B cell (primary cell): ENCODE measurements around the gene INSR. TPM values are rescaled to one million over a fixed set of nuclear protein-coding genes. Genes with fewer than 3 reads are reported as not detected.

Source experiments
- ATAC-seq: fragments of 200-7000 bp; cut with Tn5 transposase; one replicate; pipeline ENCODE4 v1.10.0; 2021; ENCODE audit warnings: low read depth, mild to moderate bottlenecking, moderate number of reproducible peaks, moderate library complexity
- CTCF ChIA-PET: fragments of 350-600 bp; sonication (Branson Sonifier 250); formaldehyde crosslinking; loops from one replicate; lab custom pipeline; 2021; ENCODE audit warnings: antibody characterized with exemption, inconsistent platforms; lab: Charles Lee
- POLR2A ChIA-PET: fragments of 350-600 bp; sonication (Branson Sonifier 250); formaldehyde crosslinking; loops from one replicate; lab custom pipeline; 2021; ENCODE audit warnings: antibody characterized with exemption; lab: Charles Lee
- DNase-seq: peaks from one replicate; pipeline ENCODE4 v3.0.0; 2013
- H2AFZ ChIP-seq: 2 replicates; pipeline ENCODE4 v1.6.1; 2012; ENCODE audit warnings: mild to moderate bottlenecking, low read depth, low read length; ENCODE audit not compliant: insufficient read depth, poor library complexity, severe bottlenecking
- H3K27ac ChIP-seq, 2 donors: 1 replicate in 1 of 2; 2 replicates in 1 of 2; pipeline ENCODE4 v1.5.1; 2012 to 2013; ENCODE audit warnings: low read length in 2 of 2, mild to moderate bottlenecking in 2 of 2, moderate library complexity in 1 of 2
- H3K27me3 ChIP-seq, 4 experiments: fragments of 200-600 bp in 1 of 4; sonication (generic) in 1 of 4; replicated peaks in 1 of 4; 1 replicate in 2 of 4; 2 replicates in 2 of 4; pipeline versions ENCODE4 v1.6.1 to v1.7.0; 2013 to 2016; ENCODE audit warnings: low read length in 3 of 4, mild to moderate bottlenecking in 2 of 4, mixed read lengths in 1 of 4, moderate library complexity in 1 of 4; ENCODE audit not compliant: insufficient read depth in 4 of 4, control insufficient read depth in 3 of 4; ENCODE audit errors: control extremely low read depth in 1 of 4
- H3K36me3 ChIP-seq, 2 experiments: replicated peaks in 1 of 2; 1 replicate in 1 of 2; 2 replicates in 1 of 2; pipeline versions ENCODE4 v1.6.1 to v1.7.1; 2013; ENCODE audit warnings: low read length in 1 of 2; ENCODE audit not compliant: insufficient read depth in 2 of 2, control insufficient read depth in 1 of 2; ENCODE audit errors: control extremely low read depth in 1 of 2, extremely low read depth in 1 of 2
- H3K4me1 ChIP-seq, 2 donors: fragments of 200-600 bp in 1 of 2; sonication (generic) in 1 of 2; 1 replicate in 1 of 2; 2 replicates in 1 of 2; pipeline versions ENCODE4 v1.5.1 to v1.6.1; 2013 to 2017; ENCODE audit warnings: low read length in 2 of 2; ENCODE audit not compliant: control insufficient read depth in 2 of 2, insufficient read depth in 2 of 2
- H3K4me2 ChIP-seq: replicated peaks from 2 replicates; pipeline ENCODE3; 2012; ENCODE audit warnings: mild to moderate bottlenecking, low read depth, low read length; ENCODE audit not compliant: poor library complexity, severe bottlenecking
- H3K4me3 ChIP-seq, 5 experiments: fragments of 200-600 bp in 1 of 5; sonication (generic) in 1 of 5; 1 replicate in 3 of 5; 2 replicates in 2 of 5; pipeline versions ENCODE4 v1.5.1 to v1.7.0; 2011 to 2016; ENCODE audit warnings: low read length in 4 of 5, mild to moderate bottlenecking in 4 of 5, low read depth in 2 of 5, control low read depth in 1 of 5, moderate library complexity in 1 of 5; ENCODE audit not compliant: insufficient read depth in 1 of 5; ENCODE audit errors: control extremely low read depth in 1 of 5, extremely low read depth in 1 of 5
- H3K79me2 ChIP-seq: fragments of 200-600 bp; sonication (generic); one replicate; pipeline ENCODE4 v1.6.0; 2016; ENCODE audit warnings: low read length; ENCODE audit not compliant: control insufficient read depth, insufficient read depth
- H3K9ac ChIP-seq: fragments of 200-600 bp; sonication (generic); 2 replicates; pipeline ENCODE4 v1.6.1; 2017; ENCODE audit warnings: mild to moderate bottlenecking, low read length, moderate library complexity
- H3K9me3 ChIP-seq, 3 donors: one replicate each; pipeline versions ENCODE4 v1.6.1 to v1.7.1; 2013; ENCODE audit warnings: low read length in 2 of 3; ENCODE audit not compliant: control insufficient read depth in 2 of 3, insufficient read depth in 1 of 3; ENCODE audit errors: control extremely low read depth in 1 of 3
- H4K20me1 ChIP-seq: 2 replicates; pipeline ENCODE4 v1.6.0; 2012; ENCODE audit warnings: mild to moderate bottlenecking, low read length; ENCODE audit not compliant: insufficient read depth, control insufficient read depth, poor library complexity, severe bottlenecking
- H3K27ac Mint-ChIP-seq: one replicate; pipeline ENCODE4 v1.8.0; 2021; ENCODE audit warnings: mixed read lengths
- H3K27me3 Mint-ChIP-seq: one replicate; pipeline ENCODE4 v1.8.0; 2021; ENCODE audit warnings: mixed read lengths
- H3K4me1 Mint-ChIP-seq: one replicate; pipeline ENCODE4 v1.8.0; 2021; ENCODE audit warnings: mixed read lengths
- H3K4me3 Mint-ChIP-seq: one replicate; pipeline ENCODE4 v1.8.0; 2021; ENCODE audit warnings: mixed read lengths
- H3K9me3 Mint-ChIP-seq: one replicate; pipeline ENCODE4 v1.8.0; 2022; ENCODE audit warnings: mixed read lengths; ENCODE audit not compliant: insufficient read depth
- CTCF ChIP-seq: fragments of 200-600 bp; IDR thresholded peaks from one replicate; pipeline ENCODE4 v1.8.0; 2022; ENCODE audit warnings: antibody characterized with exemption, mild to moderate bottlenecking
- EZH2 ChIP-seq: IDR thresholded peaks from 2 replicates; pipeline ENCODE4 v1.6.1; 2012; ENCODE audit warnings: borderline replicate concordance, low read depth, mild to moderate bottlenecking, moderate library complexity, low read length; ENCODE audit not compliant: insufficient read depth, poor library complexity, severe bottlenecking
- WGBS: methylation state at CpG from one replicate; pipeline ENCODE4 v1.1.5; 2013; ENCODE audit warnings: missing lambda C conversion rate; ENCODE audit not compliant: insufficient coverage; 5-methylcytosine and 5-hydroxymethylcytosine counted together
- intact Hi-C: fragments of 100-400 bp; cut with micrococcal nuclease; formaldehyde crosslinking; loops from one replicate; pipeline ENCODE4 v1.10.0; 2022
- polyA plus RNA-seq: library from polyadenylated mRNA; depleted of rRNA; stranded (reverse); fragments of >200 nt; gene quantifications from 2 replicates; pipeline ENCODE4 v1.2.3, GENCODE V29; 2012
- total RNA-seq, 2 donors: library from RNA; stranded (reverse); fragments of 120-200 nt in 1 of 2; gene quantifications; 1 replicate in 1 of 2; 2 replicates in 1 of 2; pipeline versions ENCODE4 v1.2.3 to v1.2.4, GENCODE V29; 2013 to 2022

The INSR gene
- total and polyA plus RNA-seq, 2 donors (not counting 1 experiment from before 2014, with no cell fraction given), result 1.4 to 6.3 TPM

DNA sequence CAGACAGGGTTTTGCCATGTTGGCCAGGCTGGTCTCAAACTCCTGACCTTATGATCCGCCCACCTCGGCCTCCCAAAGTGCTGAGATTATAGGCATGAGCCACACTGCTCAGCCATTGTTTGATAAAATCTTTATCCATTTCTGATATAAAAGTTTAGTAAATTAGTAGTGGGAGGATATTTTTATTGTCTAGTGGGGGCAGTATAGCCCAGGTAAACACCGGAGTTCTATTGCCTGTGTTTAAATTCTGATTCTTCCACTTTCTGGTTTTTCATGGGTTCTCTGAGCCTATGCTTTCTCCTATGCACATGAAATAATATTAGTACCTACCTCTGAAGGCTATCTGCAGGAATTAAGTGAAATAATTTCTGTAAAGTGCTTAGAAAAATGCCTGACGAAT, 34.4 kb upstream of the INSR start:
- CTCF ChIA-PET, result interaction anchor here (1.0 to 6.7 kb wide), 13 partner anchors 11 to 226 kb away, joined by 3 to 175 read pairs (median 10); partner anchors contain the start of gene ARHGEF18
- no peak overlapping the region for H3K27ac ChIP-seq
- no peak overlapping the region for H3K27ac Mint-ChIP-seq
- H3K79me2 ChIP-seq, result peaks cover 26% of the 10 kb centered on the region
- peaks cover 15% of the 10 kb centered on the region for H3K4me1 Mint-ChIP-seq
- POLR2A ChIA-PET, result interaction anchor here (0.6 to 1.1 kb wide), 4 partner anchors 9 to 956 kb away, joined by 3 to 5 read pairs (median 4); partner anchors contain the start of gene ARHGEF18
- peaks cover 25 to 28% of the 10 kb centered on the region in 2 donors for H3K4me1 ChIP-seq
- H3K9me3 Mint-ChIP-seq, result peaks cover 6% of the 10 kb centered on the region
- WGBS, result no CpG with 5 or more reads among the region's 4 CpGs
- no peak overlapping the region for H3K4me3 Mint-ChIP-seq
- H3K4me2 ChIP-seq, result peak overlapping the region; percentile 31
- H3K9ac ChIP-seq, result no peak overlapping the region
- peaks cover 0 to 12% (median 3%) of the 10 kb centered on the region in 3 donors for H3K9me3 ChIP-seq
- no peak overlapping the region for H2AFZ ChIP-seq
- no peaks in the 10 kb centered on the region for H4K20me1 ChIP-seq
- H3K36me3 ChIP-seq, result no peaks in the 10 kb centered on the region
- H3K4me3 ChIP-seq, result no peak overlapping the region
- TF ChIP-seq EZH2, result no peak
- TF ChIP-seq CTCF, result peak; percentile 70
- DNase-seq, result peak; percentile 60
- intact Hi-C loops, result loop anchor here (1.0 kb wide), 3 partner anchors 9 to 52 kb away; no protein-coding TSS in a partner anchor
- H3K27me3 Mint-ChIP-seq, result no peaks in the 10 kb centered on the region
- H3K27me3 ChIP-seq, result no peaks in the 10 kb centered on the region
- ATAC-seq, result peak; percentile 39

GRCh38 chr19:7327802-7328201, 33.6 kb upstream of the INSR start:
- H3K79me2 ChIP-seq, result peaks cover 18% of the 10 kb centered on the region
- ChIA-PET POLR2A (interaction anchor here (0.7 to 1.1 kb wide), 2 partner anchors 9 to 956 kb away, joined by 3 to 4 read pairs; no protein-coding TSS in a partner anchor), CTCF (interaction anchor here (0.6 to 6.7 kb wide), 10 partner anchors 11 to 1849 kb away, joined by 3 to 175 read pairs (median 13); partner anchors contain the start of gene ARHGEF18)
- H3K27ac ChIP-seq, result no peak overlapping the region
- Mint-ChIP-seq H3K27ac (no peak overlapping the region), H3K4me1 (peaks cover 8% of the 10 kb centered on the region), H3K4me3 (no peak overlapping the region), H3K27me3 (no peaks in the 10 kb centered on the region), H3K9me3 (peaks cover 6% of the 10 kb centered on the region)
- no peak overlapping the region for H3K4me3 ChIP-seq
- no CpG with 5 or more reads among the region's 1 CpG for WGBS
- H3K4me2 ChIP-seq, result no peak overlapping the region
- H3K27me3 ChIP-seq, result no peaks in the 10 kb centered on the region
- TF ChIP-seq EZH2, result no peak
- H2AFZ ChIP-seq, result no peak overlapping the region
- peaks cover 0 to 12% (median 3%) of the 10 kb centered on the region in 3 donors for H3K9me3 ChIP-seq
- peaks cover 17 to 19% of the 10 kb centered on the region in 2 donors for H3K4me1 ChIP-seq
- intact Hi-C loops, result loop anchor here (1.0 kb wide), 3 partner anchors 9 to 52 kb away; no protein-coding TSS in a partner anchor
- no peak for ATAC-seq
- no peak overlapping the region for H3K9ac ChIP-seq
- DNase-seq, result no peak
- no peaks in the 10 kb centered on the region for H4K20me1 ChIP-seq
- no peaks in the 10 kb centered on the region for H3K36me3 ChIP-seq
